NCI-H1105 treated with DMSO at 0.1 percent for 48 hours (cell line): ENCODE results near the gene ANKLE2.

Experiments
- DNase-seq: peaks from one replicate; lab custom pipeline; 2025; lab: John Stamatoyannopoulos, UW

ANKLE2 gene

GRCh38 chr12:132687211-132688164 lies 74.1 kb downstream of the ANKLE2 start, which contains the start of the genes POLE and PXMP2:
POLE (minus strand) TSS chr12:132687342; CDS start chr12:132687315, 27 bp downstream.
PXMP2 (plus strand) TSS chr12:132687587; CDS start chr12:132687671, 84 bp downstream.
- peak; percentile 94 for DNase-seq

GRCh38 chr12:132686825-132687210 lies 74.8 kb downstream of the ANKLE2 start:
- no peak for DNase-seq

- DNase-seq: no peak
These were observed 76.2 kb downstream of the ANKLE2 start for GRCh38 chr12:132685400-132685799.

GRCh38 chr12:132677492-132677891 lies 84.1 kb downstream of the ANKLE2 start:
- DNase-seq: no peak

- DNase-seq: no peak
These were observed 85.7 kb downstream of the ANKLE2 start for GRCh38 chr12:132675757-132676432.
